SH-SY5Y (cell line): Measurements from ENCODE around the gene SLC26A9.

Experiments
- GATA2 ChIP-seq: IDR thresholded peaks from 2 replicates; pipeline ENCODE4 v1.6.1; 2011; ENCODE audit warnings: mild to moderate bottlenecking, low read depth, low read length
- GATA3 ChIP-seq: IDR thresholded peaks from 2 replicates; pipeline ENCODE4 v1.6.1; 2011; ENCODE audit warnings: low read depth, mild to moderate bottlenecking, low read length, moderate library complexity

DNA sequence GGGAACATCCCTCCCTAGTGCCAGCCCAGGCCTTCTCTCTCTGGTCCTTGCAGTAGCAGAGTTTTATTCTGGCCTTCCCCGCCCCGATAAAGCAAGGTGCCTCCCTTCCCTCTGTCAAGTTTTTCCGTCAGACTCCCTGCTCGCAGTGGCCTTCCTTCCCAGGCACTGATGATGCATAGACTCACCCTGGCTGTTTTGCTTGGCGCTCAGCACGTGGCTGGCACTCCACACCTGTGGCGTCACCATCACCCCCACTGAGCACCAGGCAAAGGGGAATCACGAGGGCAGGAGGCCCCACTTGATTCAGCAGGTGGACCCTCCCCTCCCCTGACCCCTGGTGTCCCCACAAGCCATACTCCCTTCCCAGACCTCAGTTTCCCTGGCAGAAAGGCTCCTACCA lies 7.4 kb downstream of the SLC26A9 start:
- TF ChIP-seq GATA2 (no peak), GATA3 (no peak)
